ENCODE results near the gene HECA.
"Not testable (repeated sequence)": the region's sequence is repeated elsewhere in the genome, so short reads cannot be mapped to it uniquely, and the experiment has no call there.

Gene HECA

DNA sequence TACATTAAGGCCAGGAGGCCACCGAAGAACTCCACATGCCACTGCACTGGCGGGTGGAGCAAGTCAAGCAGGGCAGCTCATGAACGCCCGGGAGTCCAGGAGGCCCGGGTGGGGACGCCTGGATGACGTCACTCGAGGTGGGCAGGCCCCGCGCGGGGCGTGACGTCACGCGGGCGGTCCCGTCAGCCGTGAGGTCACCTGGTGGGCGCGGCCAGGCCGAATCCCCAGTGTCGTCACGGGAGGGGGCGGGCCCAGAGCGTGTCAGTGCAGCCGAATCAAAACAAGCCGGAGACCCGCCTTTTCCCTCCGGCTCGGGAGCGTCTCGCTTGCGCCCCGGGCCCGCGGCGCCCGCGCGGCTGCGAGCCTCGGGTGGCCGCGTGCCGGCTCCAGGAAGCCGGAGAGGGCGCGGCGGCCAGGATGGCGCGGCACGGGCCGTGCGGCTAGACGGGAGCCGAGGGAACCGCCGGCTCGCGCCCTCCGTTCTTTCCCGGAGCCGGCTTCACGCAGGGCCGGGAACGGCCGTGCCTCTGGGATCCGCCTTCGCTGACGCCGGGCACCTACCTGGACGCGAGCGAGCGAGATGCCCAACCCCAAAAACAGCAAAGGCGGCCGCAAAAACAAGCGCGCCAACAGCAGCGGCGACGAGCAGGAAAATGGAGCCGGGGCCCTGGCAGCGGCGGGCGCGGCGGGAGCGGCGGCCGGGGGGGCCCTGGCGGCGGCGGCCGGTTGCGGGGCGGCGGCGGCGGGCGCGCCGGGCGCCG, at the start of gene HECA:
TSS of gene HECA (plus strand) at position 264 of the 761 bp plus-strand sequence. CDS start at position 581, 317 bp downstream.
- DNase-seq: peak; percentile 99

- no peak for DNase-seq
These were observed 43.1 kb upstream of the HECA start for GRCh38 chr6:139091826-139092225.

- peak; percentile 15 for DNase-seq
These were observed 34.9 kb upstream of the HECA start for GRCh38 chr6:139099984-139100383.

DNA sequence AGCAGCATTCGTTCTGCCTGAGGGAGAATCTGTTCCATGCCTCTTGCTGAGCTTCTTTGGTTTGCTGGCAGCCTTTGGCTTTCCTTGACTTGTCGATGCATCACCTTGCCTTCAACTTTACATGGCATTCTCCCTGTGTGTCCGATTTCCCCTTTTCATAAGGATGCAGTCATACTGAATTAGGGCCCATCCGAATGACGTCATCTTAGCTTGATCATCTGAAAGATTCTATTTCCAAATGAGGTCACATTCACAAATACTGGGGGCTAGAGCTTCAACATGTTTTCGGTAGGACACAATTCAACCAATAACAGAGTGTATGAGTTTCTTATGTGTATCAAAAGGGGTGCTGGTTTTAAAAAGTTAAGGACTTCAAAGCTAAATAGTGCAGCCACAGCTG, 27.8 kb upstream of the HECA start:
- no peak for DNase-seq

- no peak for DNase-seq
These were observed 26.5 kb upstream of the HECA start for GRCh38 chr6:139108378-139108777.

DNA sequence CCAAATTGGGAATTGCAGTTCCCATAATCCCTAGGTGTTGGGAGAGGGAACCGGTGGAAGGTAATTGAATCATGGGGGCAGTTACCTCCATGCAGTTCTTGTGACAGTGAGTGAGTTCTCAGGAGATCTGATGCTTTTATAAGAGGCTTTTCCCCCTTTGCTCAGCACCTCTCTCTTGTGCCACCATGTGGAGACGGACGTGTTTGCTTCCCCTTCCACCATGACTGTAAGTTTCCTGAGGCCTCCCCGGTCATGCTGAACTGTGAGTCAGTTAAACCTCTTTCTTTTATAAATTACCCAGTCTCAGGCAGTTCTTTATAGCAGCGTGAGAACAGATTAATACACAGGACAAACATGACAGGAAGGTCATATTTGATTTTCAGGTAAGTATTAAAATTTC, 25.3 kb upstream of the HECA start:
- DNase-seq: peak; percentile 62

DNA sequence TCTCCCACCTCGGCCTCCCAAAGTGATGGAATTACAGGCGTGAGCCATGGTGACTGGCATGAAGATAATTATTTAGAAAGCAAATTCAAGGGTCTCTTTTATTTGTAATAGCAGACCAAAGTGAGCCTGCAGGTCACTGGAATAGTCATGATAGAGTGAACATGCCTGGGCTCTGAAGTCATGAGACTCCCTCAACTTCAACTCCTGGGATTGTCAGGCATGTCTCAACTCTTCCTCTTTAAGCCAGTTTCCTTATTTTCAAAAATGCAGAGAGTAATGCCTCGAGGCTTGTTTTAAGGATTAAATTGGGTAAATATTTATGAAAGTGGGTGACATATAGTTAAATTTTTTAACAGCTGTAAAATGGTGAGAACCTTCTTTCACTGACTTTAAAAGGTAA, 22.7 kb upstream of the HECA start:
- DNase-seq: no peak

- DNase-seq: no peak
These were observed 22.3 kb upstream of the HECA start for GRCh38 chr6:139112561-139112960.

DNA sequence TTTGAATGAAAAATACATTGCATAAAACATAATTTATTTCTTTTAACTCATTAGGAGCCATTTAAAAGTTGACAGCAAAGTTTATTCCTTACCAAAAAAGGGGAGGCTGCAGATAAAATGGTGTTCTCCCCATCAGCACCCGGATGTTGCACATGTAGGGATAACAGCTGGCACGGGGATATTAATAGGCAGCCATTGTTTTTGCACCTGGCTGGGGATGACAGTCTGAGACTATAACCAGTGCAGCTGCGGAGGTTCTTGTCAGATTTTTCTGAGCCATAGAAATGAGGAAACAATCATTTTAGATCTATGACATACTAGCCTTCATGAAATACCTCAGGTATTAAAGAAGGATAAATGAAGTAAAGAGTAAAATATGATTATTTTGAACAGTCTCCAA, 20.1 kb upstream of the HECA start:
- DNase-seq: no peak

DNA sequence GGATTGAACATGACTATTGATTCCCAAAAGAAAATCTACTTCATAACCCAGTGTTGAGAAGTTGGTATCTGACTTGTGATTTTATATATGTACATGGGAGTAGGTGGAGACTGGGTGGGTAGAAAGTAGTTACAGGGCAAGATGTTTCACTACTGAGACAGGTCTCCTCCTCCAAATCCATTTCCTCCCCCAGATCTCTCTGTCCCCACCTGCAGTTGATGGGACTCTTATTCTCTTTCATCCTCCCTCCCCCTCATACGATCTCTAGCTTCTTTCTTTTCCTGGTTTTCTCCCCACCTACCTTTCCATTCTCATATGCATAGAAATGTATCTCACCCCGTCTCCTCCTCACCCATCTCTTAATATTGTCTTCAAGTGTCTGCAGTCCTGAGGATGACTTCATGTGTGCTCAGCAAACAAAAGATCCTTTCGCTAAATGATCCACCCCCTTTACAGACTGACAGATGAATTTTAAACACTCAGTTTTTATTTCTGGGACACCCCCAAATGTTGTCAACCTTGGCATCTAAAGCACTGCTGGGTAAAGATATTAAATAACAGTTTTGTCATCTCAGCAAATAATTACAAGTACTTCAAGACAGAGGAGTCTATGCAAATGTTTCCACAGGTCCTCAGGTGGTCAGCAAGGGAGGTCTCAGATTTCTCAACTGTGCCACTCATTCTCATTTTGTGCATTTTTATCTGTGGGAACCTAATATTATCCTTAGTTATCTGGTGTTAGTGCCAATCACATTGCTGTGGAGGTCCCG, 18.7 kb upstream of the HECA start:
- no peak for DNase-seq

GRCh38 chr6:139117734-139118133, 17.1 kb upstream of the HECA start:
- no peak for DNase-seq

GRCh38 chr6:139119552-139119951, 15.3 kb upstream of the HECA start:
- DNase-seq: no peak

DNA sequence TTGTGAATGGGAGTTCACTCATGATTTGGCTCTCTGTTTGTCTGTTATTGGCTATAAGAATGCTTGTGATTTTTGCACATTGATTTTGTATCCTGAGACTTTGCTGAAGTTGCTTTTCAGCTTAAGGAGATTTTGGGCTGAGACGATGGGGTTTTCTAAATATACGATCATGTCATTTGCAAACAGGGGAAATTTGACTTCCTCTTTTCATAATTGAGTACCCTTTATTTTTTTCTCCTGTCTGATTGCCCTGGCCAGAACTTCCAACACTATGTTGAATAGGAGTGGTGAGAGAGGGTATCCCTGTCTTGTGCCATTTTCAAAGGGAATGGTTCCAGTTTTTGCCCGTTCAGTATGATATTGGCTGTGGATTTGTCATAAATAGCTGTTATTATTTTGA, 12.1 kb upstream of the HECA start:
- not testable (repeated sequence) for DNase-seq

- DNase-seq: peak; percentile 82
These were observed 9.8 kb upstream of the HECA start for GRCh38 chr6:139124887-139125672.

DNA sequence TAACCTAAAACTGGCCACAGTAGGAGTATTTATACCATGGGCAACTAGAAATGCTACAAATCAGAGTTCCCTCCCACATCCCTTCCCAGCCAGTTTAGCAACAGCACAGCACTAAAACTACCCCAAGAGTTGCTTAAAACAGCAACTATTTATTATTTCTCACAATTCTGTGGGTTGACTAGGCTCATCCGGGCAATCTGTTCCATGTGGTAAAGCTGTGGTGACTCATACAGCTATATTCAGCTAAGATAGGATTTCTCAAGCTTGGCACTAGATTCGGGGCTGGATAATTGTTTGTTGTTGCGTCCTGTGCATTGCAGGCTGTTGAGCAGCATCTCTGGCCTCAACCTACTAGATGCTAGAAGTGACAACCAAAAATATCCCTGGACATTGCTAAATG, 8.6 kb upstream of the HECA start:
- peak; percentile 34 for DNase-seq

DNA sequence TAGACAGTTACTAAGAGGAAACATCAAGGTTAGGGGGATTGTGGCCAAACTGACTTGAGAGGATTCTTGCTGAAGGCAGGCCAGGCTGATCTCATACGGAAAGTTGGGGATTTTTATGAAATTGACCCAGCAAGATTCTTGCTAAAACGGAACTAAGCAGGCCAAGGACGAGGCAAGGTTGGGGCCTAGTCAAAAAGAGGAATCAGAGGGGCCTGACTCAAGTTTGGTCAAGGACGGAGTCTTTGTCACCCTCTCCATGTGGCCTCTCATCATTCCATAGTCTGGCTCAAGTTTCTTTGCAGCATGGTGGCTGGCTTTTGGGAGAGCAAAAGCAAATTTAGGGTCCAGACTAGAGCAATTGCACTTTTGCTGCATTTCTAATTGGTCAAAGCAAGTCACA, 7.9 kb upstream of the HECA start:
- no peak for DNase-seq

GRCh38 chr6:139129284-139129683, 5.6 kb upstream of the HECA start:
- no peak for DNase-seq

GRCh38 chr6:139131736-139132280, 3.1 kb upstream of the HECA start:
- no peak for DNase-seq

GRCh38 chr6:139133262-139134063, 1.4 kb upstream of the HECA start:
- DNase-seq: no peak

GRCh38 chr6:139134064-139134395, 850 bp upstream of the HECA start:
- no peak for DNase-seq

GRCh38 chr6:139135578-139136545, 982 bp downstream of the HECA start:
- peak; percentile 46 for DNase-seq
